Activated naive CD8-positive, alpha-beta T cell (primary cell): ENCODE data around the gene SPNS2.

Experiments used
- H3K27ac Mint-ChIP-seq: one replicate; pipeline ENCODE4 v1.8.0; 2021; ENCODE audit warnings: mixed read lengths
- H3K27me3 Mint-ChIP-seq: one replicate; pipeline ENCODE4 v1.8.0; 2021; ENCODE audit warnings: mixed read lengths
- H3K36me3 Mint-ChIP-seq: one replicate; pipeline ENCODE4 v1.8.0; 2021; ENCODE audit warnings: mixed read lengths
- H3K4me1 Mint-ChIP-seq: one replicate; pipeline ENCODE4 v1.8.0; 2021; ENCODE audit warnings: low read depth, mixed read lengths
- H3K4me3 Mint-ChIP-seq: one replicate; pipeline ENCODE4 v1.8.0; 2021; ENCODE audit warnings: mild to moderate bottlenecking, mixed read lengths
- H3K9me3 Mint-ChIP-seq: one replicate; pipeline ENCODE4 v1.8.0; 2021; ENCODE audit warnings: low read depth, mixed read lengths

Gene SPNS2

DNA sequence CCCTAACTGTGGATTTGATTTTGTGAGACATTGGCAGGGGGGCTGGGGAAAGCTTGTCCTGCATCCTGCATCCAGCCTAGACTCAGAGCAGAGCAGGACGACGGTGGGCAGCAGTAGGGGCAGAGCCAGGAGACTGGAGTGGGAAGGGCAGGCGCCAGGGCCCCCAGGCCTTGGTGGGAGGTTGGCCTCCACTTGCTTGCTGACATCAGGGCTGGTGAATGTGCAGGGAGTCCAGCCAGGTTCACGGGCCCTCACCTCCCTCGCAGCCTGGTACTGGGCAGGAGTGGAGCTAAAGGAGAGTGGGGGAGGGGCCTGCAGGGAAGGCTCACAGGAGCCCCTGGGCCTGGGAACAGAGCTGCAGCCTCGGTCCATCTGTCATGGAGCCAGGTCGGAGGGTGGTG, 83.4 kb downstream of the SPNS2 start:
- H3K4me3 Mint-ChIP-seq, result no peak overlapping the region
- H3K27ac Mint-ChIP-seq, result no peak overlapping the region
- H3K9me3 Mint-ChIP-seq, result no peaks in the 10 kb centered on the region
- H3K36me3 Mint-ChIP-seq, result no peaks in the 10 kb centered on the region
- peaks cover 6% of the 10 kb centered on the region for H3K4me1 Mint-ChIP-seq
- peaks cover 12% of the 10 kb centered on the region for H3K27me3 Mint-ChIP-seq

GRCh38 chr17:4582691-4583090, 84.0 kb downstream of the SPNS2 start:
- Mint-ChIP-seq H3K27me3 (peaks cover 12% of the 10 kb centered on the region), H3K9me3 (no peaks in the 10 kb centered on the region), H3K36me3 (no peaks in the 10 kb centered on the region), H3K27ac (no peak overlapping the region), H3K4me3 (no peak overlapping the region), H3K4me1 (peaks cover 6% of the 10 kb centered on the region)

- peak overlapping the region; percentile 83 for H3K4me3 Mint-ChIP-seq
- peaks cover 12% of the 10 kb centered on the region for H3K27me3 Mint-ChIP-seq
- no peaks in the 10 kb centered on the region for H3K36me3 Mint-ChIP-seq
- H3K27ac Mint-ChIP-seq, result no peak overlapping the region
- peaks cover 6% of the 10 kb centered on the region for H3K4me1 Mint-ChIP-seq
- no peaks in the 10 kb centered on the region for H3K9me3 Mint-ChIP-seq
Measured at GRCh38 chr17:4583206-4583605, 84.5 kb downstream of the SPNS2 start.

- Mint-ChIP-seq H3K27ac (no peak overlapping the region), H3K4me3 (peak overlapping the region; percentile 83), H3K27me3 (peaks cover 12% of the 10 kb centered on the region), H3K36me3 (no peaks in the 10 kb centered on the region), H3K4me1 (peaks cover 6% of the 10 kb centered on the region), H3K9me3 (no peaks in the 10 kb centered on the region)
Measured at GRCh38 chr17:4583782-4584100, 85.1 kb downstream of the SPNS2 start.

DNA sequence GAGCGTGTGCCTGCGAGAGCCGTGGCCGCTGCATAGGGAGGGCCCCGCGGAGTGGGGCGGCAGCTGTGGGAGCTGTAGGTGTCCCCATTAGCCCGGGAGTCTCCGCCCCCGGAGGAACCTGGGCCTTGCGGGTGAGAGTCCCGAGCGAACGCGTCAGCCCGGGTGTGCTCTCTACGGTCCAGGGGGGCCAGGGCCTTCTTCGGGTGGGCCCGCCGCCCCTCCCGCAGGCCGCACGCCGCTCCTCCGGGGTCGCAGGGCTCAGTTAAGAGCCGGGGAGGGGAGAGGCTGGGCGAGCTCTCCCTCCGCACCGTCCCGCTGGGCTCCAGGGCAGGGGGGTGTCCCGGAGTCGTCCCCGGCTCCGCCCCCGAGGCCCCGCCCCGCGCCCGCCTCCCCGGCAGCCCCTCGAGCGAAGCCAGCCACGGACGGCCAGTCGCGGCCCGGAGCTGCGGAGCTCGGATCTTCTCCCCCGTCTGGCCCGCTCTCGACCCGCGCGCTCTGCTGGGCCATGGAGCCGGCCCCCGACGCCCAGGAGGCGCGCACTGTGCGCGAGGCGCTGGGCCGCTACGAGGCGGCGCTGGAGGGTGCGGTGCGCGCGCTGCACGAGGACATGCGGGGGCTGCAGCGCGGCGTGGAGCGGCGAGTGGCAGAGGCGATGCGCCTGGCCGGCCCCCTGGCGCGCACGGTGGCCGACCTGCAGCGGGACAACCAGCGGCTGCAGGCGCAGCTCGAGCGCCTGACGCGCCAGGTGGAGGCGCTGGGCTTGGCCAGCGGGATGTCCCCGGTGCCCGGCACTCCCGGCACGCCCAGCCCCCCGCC, 85.6 kb downstream of the SPNS2 start, which contains the start of gene SMTNL2:
TSS of gene SMTNL2 (plus strand) at position 429 of the 816 bp plus-strand sequence. CDS start at position 506, 77 bp downstream.
- Mint-ChIP-seq H3K4me3 (peak within 1 kb of the TSS; percentile 83), H3K4me1 (peaks cover 6% of the 10 kb centered on the region), H3K27me3 (peaks cover 12% of the 10 kb centered on the region), H3K36me3 (no peaks in the 10 kb centered on the region), H3K9me3 (no peaks in the 10 kb centered on the region), H3K27ac (no peak within 1 kb of the TSS)

GRCh38 chr17:4584917-4585637, 86.4 kb downstream of the SPNS2 start:
- no peaks in the 10 kb centered on the region for H3K36me3 Mint-ChIP-seq
- peak overlapping the region; percentile 66 for H3K4me3 Mint-ChIP-seq
- H3K4me1 Mint-ChIP-seq, result peaks cover 6% of the 10 kb centered on the region
- H3K27ac Mint-ChIP-seq, result no peak overlapping the region
- no peaks in the 10 kb centered on the region for H3K9me3 Mint-ChIP-seq
- peaks cover 12% of the 10 kb centered on the region for H3K27me3 Mint-ChIP-seq

GRCh38 chr17:4585638-4585994, 86.9 kb downstream of the SPNS2 start:
- H3K27ac Mint-ChIP-seq, result no peak overlapping the region
- peak overlapping the region; percentile 66 for H3K4me3 Mint-ChIP-seq
- H3K27me3 Mint-ChIP-seq, result peaks cover 12% of the 10 kb centered on the region

GRCh38 chr17:4586043-4586442, 87.4 kb downstream of the SPNS2 start:
- Mint-ChIP-seq H3K27ac (no peak overlapping the region), H3K4me3 (peak overlapping the region; percentile 52), H3K9me3 (no peaks in the 10 kb centered on the region), H3K36me3 (no peaks in the 10 kb centered on the region), H3K4me1 (peaks cover 6% of the 10 kb centered on the region), H3K27me3 (peaks cover 10% of the 10 kb centered on the region)

More at GRCh38 chr17:4585638-4585994, 86.9 kb downstream of the SPNS2 start:
- no peaks in the 10 kb centered on the region for H3K9me3 Mint-ChIP-seq
- no peaks in the 10 kb centered on the region for H3K36me3 Mint-ChIP-seq
- peaks cover 6% of the 10 kb centered on the region for H3K4me1 Mint-ChIP-seq

DNA sequence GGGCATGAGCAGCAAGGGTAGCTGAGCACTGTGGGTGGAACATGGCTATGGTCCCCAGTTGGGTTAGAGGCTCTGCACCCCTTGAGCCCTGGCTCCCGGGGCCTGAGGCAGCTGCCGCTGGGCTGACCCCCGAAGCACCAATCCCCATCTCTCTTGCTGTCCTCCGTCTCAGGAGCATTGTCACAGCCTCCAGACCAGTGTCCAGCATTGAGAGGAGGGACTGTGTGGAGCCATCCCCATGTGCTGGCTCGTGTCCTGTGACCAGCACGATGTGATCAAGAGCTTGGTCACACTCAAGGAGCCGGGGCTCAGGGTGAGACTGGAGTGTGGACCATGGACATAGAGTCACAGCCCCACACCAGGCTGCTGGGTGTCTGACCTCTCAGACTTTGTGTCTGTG, 88.5 kb downstream of the SPNS2 start:
- peaks cover 6% of the 10 kb centered on the region for H3K27me3 Mint-ChIP-seq
- H3K9me3 Mint-ChIP-seq, result no peaks in the 10 kb centered on the region
- no peak overlapping the region for H3K4me3 Mint-ChIP-seq
- H3K36me3 Mint-ChIP-seq, result no peaks in the 10 kb centered on the region
- H3K27ac Mint-ChIP-seq, result no peak overlapping the region
- peaks cover 6% of the 10 kb centered on the region for H3K4me1 Mint-ChIP-seq

GRCh38 chr17:4587803-4588202, 89.1 kb downstream of the SPNS2 start:
- Mint-ChIP-seq H3K27ac (no peak overlapping the region), H3K9me3 (no peaks in the 10 kb centered on the region), H3K36me3 (no peaks in the 10 kb centered on the region), H3K4me3 (no peak overlapping the region), H3K27me3 (peaks cover 6% of the 10 kb centered on the region), H3K4me1 (peaks cover 6% of the 10 kb centered on the region)

DNA sequence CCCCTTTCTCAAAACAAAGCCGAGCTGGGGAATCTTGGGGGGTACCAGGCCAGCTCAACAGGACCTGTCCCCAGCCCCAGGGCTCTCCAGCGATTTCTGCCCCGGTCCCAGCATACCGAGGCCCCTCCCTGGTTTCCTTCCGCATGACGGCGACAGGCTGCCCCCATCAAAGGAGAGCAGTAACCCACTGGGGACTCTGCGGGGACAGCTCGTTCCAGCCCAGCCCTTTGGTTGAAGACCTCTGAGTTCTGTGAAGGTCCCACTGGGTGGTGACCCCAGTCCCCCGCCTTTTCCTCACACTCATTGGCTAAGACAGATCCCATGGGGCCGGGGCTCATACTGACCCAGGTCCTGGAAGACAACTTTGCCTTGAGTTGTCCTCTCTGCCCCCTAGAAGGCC, 89.7 kb downstream of the SPNS2 start:
- Mint-ChIP-seq H3K4me1 (peaks cover 6% of the 10 kb centered on the region), H3K9me3 (no peaks in the 10 kb centered on the region), H3K27me3 (peaks cover 3% of the 10 kb centered on the region), H3K4me3 (no peak overlapping the region), H3K36me3 (no peaks in the 10 kb centered on the region), H3K27ac (no peak overlapping the region)
